Measurements from ENCODE around the gene DENND1B. TPM values are rescaled to one million over a fixed set of nuclear protein-coding genes. Genes with fewer than 3 reads are reported as not detected.

Gene DENND1B
- total and polyA plus RNA-seq, 9 of the 15 experiments (the other 6 are each of a cell fraction or from before 2014, with no cell fraction given): 2.1 to 12.1 (median 7.5) TPM

DNA sequence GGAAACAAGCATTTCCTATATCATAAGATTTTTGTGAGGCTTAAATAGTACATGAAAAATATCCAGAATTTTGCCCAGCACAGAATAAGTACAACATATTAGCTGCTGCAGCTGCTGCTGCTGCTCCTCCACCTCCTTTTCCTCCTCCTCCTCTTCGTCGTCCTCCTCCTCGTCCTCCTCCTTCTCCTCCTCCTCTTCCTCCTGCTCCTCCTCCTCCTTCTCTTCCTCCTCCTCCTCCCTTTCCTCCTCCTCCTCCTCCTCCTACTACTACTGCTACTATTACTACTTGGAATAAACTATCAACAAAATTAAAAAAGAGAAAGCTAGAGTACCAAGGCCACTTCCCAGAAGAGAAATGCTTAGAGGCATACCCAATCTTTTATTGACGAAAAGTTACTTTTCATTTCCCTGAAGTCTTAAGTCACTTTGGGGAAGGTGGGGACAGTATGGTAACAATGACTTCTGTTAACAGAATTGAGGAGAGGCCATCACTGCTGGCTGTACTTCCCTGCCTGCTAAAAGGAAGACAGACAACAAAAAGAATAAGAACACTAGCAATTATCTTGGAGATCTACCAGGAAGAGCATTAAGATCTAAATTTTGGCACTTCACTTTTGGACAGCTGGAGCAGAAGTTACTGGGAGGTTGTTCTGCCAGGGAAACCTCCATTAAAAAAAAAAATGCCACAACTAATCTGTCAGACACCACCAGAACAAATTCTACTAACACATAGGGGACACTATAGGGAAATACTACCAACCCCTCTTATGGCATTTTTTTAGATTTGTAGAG, 7.1 kb downstream of the DENND1B start (continued):
- TF ChIP-seq CEBPZ (IDR thresholded peaks at IDR 0.05; ENCODE audit: borderline replicate concordance, low read depth, low read length): no peak
- peak; percentile 66; the same call in 1 of the 2 replicates for TF ChIP-seq MCM2 (IDR thresholded peaks at IDR 0.05; ENCODE audit: low read depth)
- TF ChIP-seq MBD2 (IDR thresholded peaks at IDR 0.05; ENCODE audit: borderline replicate concordance, low read depth): no peak
- no peak for TF ChIP-seq HEY1 (CRISPR knock-in tag; IDR thresholded peaks at IDR 0.05; ENCODE audit: borderline replicate concordance)
- TF ChIP-seq STAG1 (CRISPR knock-in tag; IDR thresholded peaks at IDR 0.05; ENCODE audit: borderline replicate concordance): no peak

DNA sequence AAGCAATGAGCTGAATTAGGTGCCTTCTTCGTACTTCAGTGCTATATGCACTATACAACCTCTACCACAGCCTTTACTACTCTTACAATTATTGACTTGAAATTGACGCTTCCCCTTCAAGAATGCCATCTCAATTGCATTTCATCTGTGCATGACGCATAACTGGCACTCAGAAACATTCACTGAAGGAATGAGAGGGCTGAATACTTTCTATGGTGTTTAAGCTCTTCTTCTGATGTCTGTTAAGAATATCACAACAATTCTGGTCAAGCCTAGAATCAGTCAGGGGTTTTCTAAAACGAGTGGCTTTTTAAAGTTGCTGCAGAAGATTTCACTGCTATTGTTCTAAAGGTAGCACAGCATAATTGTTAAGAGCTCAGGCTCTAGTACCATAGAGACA, 11.5 kb downstream of the DENND1B start:
- Histone ChIP-seq H3K9me1 (ENCODE audit: control insufficient read depth, insufficient read depth, low read length) (no peaks in the 10 kb centered on the region), H3K4me1 (replicated peaks in 1 of 2; ENCODE audit: control insufficient read depth in 2 of 2, insufficient read depth in 2 of 2, low read length in 2 of 2) (peaks cover 0 to 4% of the 10 kb centered on the region in 2 experiments; a peak in 1 of 5 replicates), H3K4me3 (no peak overlapping the region), H3K79me2 (ENCODE audit: control insufficient read depth, insufficient read depth, low read length) (peaks cover 3% of the 10 kb centered on the region; the same call in 1 of the 3 replicates), H4K20me1 (replicated peaks; ENCODE audit: control insufficient read depth, insufficient read depth, low read length) (no peaks in the 10 kb centered on the region), H3K27ac (ENCODE audit: extremely low read depth, low read depth, low read length) (no peak overlapping the region), H2AFZ (ENCODE audit: low read depth, low read length) (no peak overlapping the region), H3K4me2 (ENCODE audit: insufficient read depth, low read length) (no peak overlapping the region), H3K9me3 (replicated peaks; ENCODE audit: control insufficient read depth, insufficient read depth, low read depth, low read length) (no peaks in the 10 kb centered on the region), H3K27me3 (ENCODE audit: control insufficient read depth in 2 of 2, insufficient read depth in 2 of 2, low read length in 2 of 2) (no peaks in the 10 kb centered on the region), H3K36me3 (ENCODE audit: control insufficient read depth, insufficient read depth, low read length) (peaks cover 8% of the 10 kb centered on the region; the same call in 2 of the 3 replicates), H3K9ac (ENCODE audit: insufficient read depth in 1 of 2, low read depth in 2 of 2, low read length in 2 of 2) (no peak overlapping the region)
- WGBS (ENCODE audit: insufficient coverage, low coverage, missing lambda C conversion rate): 66% methylated on average over 4 of the region's 4 CpGs
- DNase-seq (ENCODE audit: extremely low read depth in 1 of 4, low spot score in 3 of 4) (no peak), FAIRE-seq (peak; percentile 55), ATAC-seq (peak; percentile 42)
- intact Hi-C loops (cut with micrococcal nuclease): no loop called here
- in situ Hi-C loops (cut with MboI): no loop called here
- BruUV-seq (replicated peaks): no TSS peak
- ChIA-PET POLR2A (interaction anchor here (0.5 to 1.7 kb wide), 3 partner anchors 9 to 100 kb away, joined by 3 to 5 read pairs (median 4); no protein-coding TSS in a partner anchor), CTCF (ENCODE audit: low intra/inter-chr PET ratio) (no interaction called here)
- TF ChIP-seq MCM5 (IDR thresholded peaks at IDR 0.05; ENCODE audit: low read depth) (no peak), RHOXF2B (CRISPR knock-in tag; conservative IDR thresholded peaks at IDR 0.05) (no peak), LEF1 (IDR thresholded peaks at IDR 0.05) (no peak), ZNF3 (CRISPR knock-in tag; IDR thresholded peaks at IDR 0.05) (no peak), POLR2H (tag; IDR thresholded peaks at IDR 0.05; ENCODE audit: low read depth) (no peak), ZNF239 (CRISPR knock-in tag; IDR thresholded peaks at IDR 0.05) (no peak), RFX1 (IDR thresholded peaks at IDR 0.05) (no peak), CTBP1 (IDR thresholded peaks at IDR 0.05; ENCODE audit: borderline replicate concordance) (no peak)
